SK-N-SH treated with all-trans-retinoic acid at 6 μM for 48 hours (cell line): ENCODE results near the gene NCAPD2.

ENCODE experiments used
- ATAC-seq: fragments of 200-7000 bp; cut with Tn5 transposase; 3 replicates; pipeline ENCODE4 v1.9.1; 2020; ENCODE audit warnings: mild to moderate bottlenecking, moderate library complexity
- ARNTL ChIP-seq: fragments of 450-650 bp; formaldehyde crosslinking; IDR thresholded peaks from 2 replicates; pipeline ENCODE4 v1.5.0; 2020; ENCODE audit warnings: low read depth, mild to moderate bottlenecking, moderate library complexity, borderline replicate concordance
- CREB5 ChIP-seq: fragments of 250-450 bp; sonication (Bioruptor Pico); IDR thresholded peaks from 2 replicates; pipeline ENCODE4 v1.5.1; 2020; ENCODE audit warnings: low read depth, mild to moderate bottlenecking, moderate library complexity
- CSDC2 ChIP-seq: fragments of 250-450 bp; sonication (Bioruptor Pico); IDR thresholded peaks from 2 replicates; pipeline ENCODE4 v1.5.0; 2020; ENCODE audit warnings: mild to moderate bottlenecking, moderate library complexity
- ESRRG ChIP-seq: fragments of 250-450 bp; sonication (Bioruptor Pico); IDR thresholded peaks from 2 replicates; pipeline ENCODE4 v1.6.1; 2021; ENCODE audit warnings: mild to moderate bottlenecking
- GLIS3 ChIP-seq: fragments of 250-450 bp; sonication (Bioruptor Pico); IDR thresholded peaks from 2 replicates; pipeline ENCODE4 v1.5.0; 2020; ENCODE audit warnings: mild to moderate bottlenecking, moderate library complexity
- ISL1 ChIP-seq: fragments of 250-450 bp; sonication (Bioruptor Pico); IDR thresholded peaks from 2 replicates; pipeline ENCODE4 v2.1.2; 2022; ENCODE audit warnings: mild to moderate bottlenecking, moderate library complexity
- OSR1 ChIP-seq: fragments of 250-450 bp; sonication (Bioruptor Pico); IDR thresholded peaks from 2 replicates; pipeline ENCODE4 v1.8.0; 2022; ENCODE audit warnings: moderate library complexity, mild to moderate bottlenecking, inconsistent platforms
- PPARA ChIP-seq: fragments of 250-450 bp; sonication (Bioruptor Pico); IDR thresholded peaks from 2 replicates; pipeline ENCODE4 v1.5.0; 2020; ENCODE audit warnings: mild to moderate bottlenecking, borderline replicate concordance
- RARB ChIP-seq: fragments of 250-450 bp; sonication (Bioruptor Pico); IDR thresholded peaks from 2 replicates; pipeline ENCODE4 v1.8.0; 2021; ENCODE audit warnings: mild to moderate bottlenecking, moderate library complexity
- SNAI2 ChIP-seq: fragments of 250-450 bp; sonication (Bioruptor Pico); IDR thresholded peaks from 2 replicates; pipeline ENCODE4 v1.5.0; 2020; ENCODE audit warnings: mild to moderate bottlenecking, moderate library complexity
- TCF4 ChIP-seq: fragments of 250-450 bp; sonication (Bioruptor Pico); IDR thresholded peaks from 2 replicates; pipeline ENCODE4 v1.8.0; 2021; ENCODE audit warnings: mild to moderate bottlenecking, moderate library complexity, borderline replicate concordance
- TOX ChIP-seq: fragments of 250-450 bp; sonication (Bioruptor Pico); IDR thresholded peaks from 2 replicates; pipeline ENCODE4 v1.8.0; 2021; ENCODE audit warnings: mild to moderate bottlenecking, moderate library complexity, borderline replicate concordance
- TSHZ2 ChIP-seq: fragments of 250-450 bp; sonication (Bioruptor Pico); IDR thresholded peaks from 2 replicates; pipeline ENCODE4 v1.5.0; 2020; ENCODE audit warnings: mild to moderate bottlenecking, moderate library complexity
- ZC3H10 ChIP-seq: fragments of 250-450 bp; sonication (Bioruptor Pico); IDR thresholded peaks from 2 replicates; pipeline ENCODE4 v1.5.1; 2021; ENCODE audit warnings: mild to moderate bottlenecking, moderate library complexity
- ZFP3 ChIP-seq: fragments of 250-450 bp; sonication (Bioruptor Pico); IDR thresholded peaks from 2 replicates; pipeline ENCODE4 v1.5.0; 2020; ENCODE audit warnings: mild to moderate bottlenecking, moderate library complexity
- ZFP30 ChIP-seq: fragments of 450-650 bp; formaldehyde crosslinking; IDR thresholded peaks from 2 replicates; pipeline ENCODE4 v1.5.0; 2022; ENCODE audit warnings: mild to moderate bottlenecking, moderate library complexity
- ZNF565 ChIP-seq: fragments of 450-650 bp; formaldehyde crosslinking; conservative IDR thresholded peaks from 2 replicates; pipeline ENCODE4 v1.5.0; 2020; ENCODE audit warnings: low read depth, mild to moderate bottlenecking, moderate library complexity
- ZNF70 ChIP-seq: fragments of 450-650 bp; formaldehyde crosslinking; IDR thresholded peaks from 2 replicates; pipeline ENCODE4 v1.5.0; 2020; ENCODE audit warnings: mild to moderate bottlenecking, moderate library complexity
- ZNF8 ChIP-seq: fragments of 450-650 bp; formaldehyde crosslinking; IDR thresholded peaks from 2 replicates; pipeline ENCODE4 v1.5.0; 2020; ENCODE audit warnings: mild to moderate bottlenecking, moderate library complexity
- TF ChIP-seq, protein P1 (sequence below): fragments of 250-450 bp; sonication (Bioruptor Pico); IDR thresholded peaks from 2 replicates; pipeline ENCODE4 v1.8.0; 2020; ENCODE audit warnings: mild to moderate bottlenecking, moderate library complexity, borderline replicate concordance
- TF ChIP-seq, protein P2 (sequence below): fragments of 250-450 bp; sonication (Bioruptor Pico); IDR thresholded peaks from 2 replicates; pipeline ENCODE4 v1.8.0; 2021; ENCODE audit warnings: low read depth, mild to moderate bottlenecking, moderate library complexity, borderline replicate concordance
- TF ChIP-seq, protein P3 (sequence below): fragments of 250-450 bp; sonication (Bioruptor Pico); IDR thresholded peaks from 2 replicates; pipeline ENCODE4 v1.5.1; 2021; ENCODE audit warnings: mild to moderate bottlenecking, moderate library complexity

NCAPD2 gene

GRCh38 chr12:6533653-6533922 is 39.7 kb downstream of the NCAPD2 start:
- TF ChIP-seq OSR1 (CRISPR knock-in tag) (no peak), ZFP3 (no peak), CREB5 (CRISPR knock-in tag) (no peak), PPARA (CRISPR knock-in tag) (no peak), GLIS3 (CRISPR knock-in tag) (no peak), CSDC2 (CRISPR knock-in tag) (no peak), ESRRG (no peak), TSHZ2 (CRISPR knock-in tag) (no peak), ISL1 (CRISPR knock-in tag) (no peak), TCF4 (CRISPR knock-in tag) (0 out of 2 replicates have a peak, but pooled peaks have one; percentile 15), ZNF8 (no peak), ZNF70 (CRISPR knock-in tag) (peak; percentile 27; the same call in 1 of the 2 replicates), ZNF565 (CRISPR knock-in tag) (no peak), RARB (no peak), ZFP30 (CRISPR knock-in tag) (no peak), ARNTL (CRISPR knock-in tag) (no peak), SNAI2 (no peak), ZC3H10 (CRISPR knock-in tag) (no peak)
- TF ChIP-seq, protein P1, sequence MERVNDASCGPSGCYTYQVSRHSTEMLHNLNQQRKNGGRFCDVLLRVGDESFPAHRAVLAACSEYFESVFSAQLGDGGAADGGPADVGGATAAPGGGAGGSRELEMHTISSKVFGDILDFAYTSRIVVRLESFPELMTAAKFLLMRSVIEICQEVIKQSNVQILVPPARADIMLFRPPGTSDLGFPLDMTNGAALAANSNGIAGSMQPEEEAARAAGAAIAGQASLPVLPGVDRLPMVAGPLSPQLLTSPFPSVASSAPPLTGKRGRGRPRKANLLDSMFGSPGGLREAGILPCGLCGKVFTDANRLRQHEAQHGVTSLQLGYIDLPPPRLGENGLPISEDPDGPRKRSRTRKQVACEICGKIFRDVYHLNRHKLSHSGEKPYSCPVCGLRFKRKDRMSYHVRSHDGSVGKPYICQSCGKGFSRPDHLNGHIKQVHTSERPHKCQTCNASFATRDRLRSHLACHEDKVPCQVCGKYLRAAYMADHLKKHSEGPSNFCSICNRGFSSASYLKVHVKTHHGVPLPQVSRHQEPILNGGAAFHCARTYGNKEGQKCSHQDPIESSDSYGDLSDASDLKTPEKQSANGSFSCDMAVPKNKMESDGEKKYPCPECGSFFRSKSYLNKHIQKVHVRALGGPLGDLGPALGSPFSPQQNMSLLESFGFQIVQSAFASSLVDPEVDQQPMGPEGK (CRISPR knock-in tag), result peak; percentile 93; the same call in 1 of the 2 replicates
- TF ChIP-seq, protein P2, sequence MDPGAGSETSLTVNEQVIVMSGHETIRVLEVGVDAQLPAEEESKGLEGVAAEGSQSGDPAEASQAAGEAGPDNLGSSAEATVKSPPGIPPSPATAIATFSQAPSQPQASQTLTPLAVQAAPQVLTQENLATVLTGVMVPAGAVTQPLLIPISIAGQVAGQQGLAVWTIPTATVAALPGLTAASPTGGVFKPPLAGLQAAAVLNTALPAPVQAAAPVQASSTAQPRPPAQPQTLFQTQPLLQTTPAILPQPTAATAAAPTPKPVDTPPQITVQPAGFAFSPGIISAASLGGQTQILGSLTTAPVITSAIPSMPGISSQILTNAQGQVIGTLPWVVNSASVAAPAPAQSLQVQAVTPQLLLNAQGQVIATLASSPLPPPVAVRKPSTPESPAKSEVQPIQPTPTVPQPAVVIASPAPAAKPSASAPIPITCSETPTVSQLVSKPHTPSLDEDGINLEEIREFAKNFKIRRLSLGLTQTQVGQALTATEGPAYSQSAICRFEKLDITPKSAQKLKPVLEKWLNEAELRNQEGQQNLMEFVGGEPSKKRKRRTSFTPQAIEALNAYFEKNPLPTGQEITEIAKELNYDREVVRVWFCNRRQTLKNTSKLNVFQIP (CRISPR knock-in tag), result no peak
- ATAC-seq, result peak; percentile 24

GRCh38 chr12:6533923-6534694 is 40.2 kb downstream of the NCAPD2 start, which contains the start of gene GAPDH:
Gene GAPDH, plus strand, starts transcription at chr12:6534517. Its CDS starts 316 bp downstream, at chr12:6534833.
- TF ChIP-seq ZNF565 (CRISPR knock-in tag), result no peak
- TF ChIP-seq TCF4 (CRISPR knock-in tag), result no peak
- no peak for TF ChIP-seq ZNF70 (CRISPR knock-in tag)
- TF ChIP-seq CREB5 (CRISPR knock-in tag), result no peak
- TF ChIP-seq, protein P2 (CRISPR knock-in tag), result no peak
- TF ChIP-seq ZC3H10 (CRISPR knock-in tag), result no peak
- no peak for TF ChIP-seq CSDC2 (CRISPR knock-in tag)
- TF ChIP-seq OSR1 (CRISPR knock-in tag), result no peak
- no peak for TF ChIP-seq ISL1 (CRISPR knock-in tag)
- TF ChIP-seq, protein P3, sequence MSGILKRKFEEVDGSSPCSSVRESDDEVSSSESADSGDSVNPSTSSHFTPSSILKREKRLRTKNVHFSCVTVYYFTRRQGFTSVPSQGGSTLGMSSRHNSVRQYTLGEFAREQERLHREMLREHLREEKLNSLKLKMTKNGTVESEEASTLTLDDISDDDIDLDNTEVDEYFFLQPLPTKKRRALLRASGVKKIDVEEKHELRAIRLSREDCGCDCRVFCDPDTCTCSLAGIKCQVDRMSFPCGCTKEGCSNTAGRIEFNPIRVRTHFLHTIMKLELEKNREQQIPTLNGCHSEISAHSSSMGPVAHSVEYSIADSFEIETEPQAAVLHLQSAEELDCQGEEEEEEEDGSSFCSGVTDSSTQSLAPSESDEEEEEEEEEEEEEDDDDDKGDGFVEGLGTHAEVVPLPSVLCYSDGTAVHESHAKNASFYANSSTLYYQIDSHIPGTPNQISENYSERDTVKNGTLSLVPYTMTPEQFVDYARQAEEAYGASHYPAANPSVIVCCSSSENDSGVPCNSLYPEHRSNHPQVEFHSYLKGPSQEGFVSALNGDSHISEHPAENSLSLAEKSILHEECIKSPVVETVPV (CRISPR knock-in tag), result no peak
- no peak for TF ChIP-seq TOX (CRISPR knock-in tag)
- no peak for TF ChIP-seq RARB
- TF ChIP-seq, protein P1 (CRISPR knock-in tag), result no peak
- TF ChIP-seq, all 23 proteins: peak for 0
- peak; percentile 67 for ATAC-seq
